Mammary epithelial cell (primary cell): ENCODE data around the gene NFYA.

ENCODE experiments used
- EZH2 ChIP-seq: IDR thresholded peaks from 2 replicates; pipeline ENCODE4 v1.6.1; 2012; ENCODE audit warnings: low read length, inconsistent platforms, borderline replicate concordance
- TF ChIP-seq, protein P1 (sequence below), 2 donors: IDR thresholded peaks in 1 of 2; conservative IDR thresholded peaks in 1 of 2; 2 replicates each; pipeline ENCODE4 v1.5.1; 2011 to 2012; ENCODE audit warnings: inconsistent platforms in 2 of 2, low read length in 2 of 2, mild to moderate bottlenecking in 2 of 2, control low read depth in 1 of 2, low read depth in 1 of 2; ENCODE audit not compliant: insufficient read depth in 1 of 2; ENCODE audit errors: extremely low read depth in 1 of 2

GRCh38 chr6:41054511-41054910 is 18.3 kb upstream of the NFYA start:
- TF ChIP-seq, protein P1, sequence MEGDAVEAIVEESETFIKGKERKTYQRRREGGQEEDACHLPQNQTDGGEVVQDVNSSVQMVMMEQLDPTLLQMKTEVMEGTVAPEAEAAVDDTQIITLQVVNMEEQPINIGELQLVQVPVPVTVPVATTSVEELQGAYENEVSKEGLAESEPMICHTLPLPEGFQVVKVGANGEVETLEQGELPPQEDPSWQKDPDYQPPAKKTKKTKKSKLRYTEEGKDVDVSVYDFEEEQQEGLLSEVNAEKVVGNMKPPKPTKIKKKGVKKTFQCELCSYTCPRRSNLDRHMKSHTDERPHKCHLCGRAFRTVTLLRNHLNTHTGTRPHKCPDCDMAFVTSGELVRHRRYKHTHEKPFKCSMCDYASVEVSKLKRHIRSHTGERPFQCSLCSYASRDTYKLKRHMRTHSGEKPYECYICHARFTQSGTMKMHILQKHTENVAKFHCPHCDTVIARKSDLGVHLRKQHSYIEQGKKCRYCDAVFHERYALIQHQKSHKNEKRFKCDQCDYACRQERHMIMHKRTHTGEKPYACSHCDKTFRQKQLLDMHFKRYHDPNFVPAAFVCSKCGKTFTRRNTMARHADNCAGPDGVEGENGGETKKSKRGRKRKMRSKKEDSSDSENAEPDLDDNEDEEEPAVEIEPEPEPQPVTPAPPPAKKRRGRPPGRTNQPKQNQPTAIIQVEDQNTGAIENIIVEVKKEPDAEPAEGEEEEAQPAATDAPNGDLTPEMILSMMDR (conservative IDR thresholded peaks at IDR 0.05 in 1 of 2, IDR thresholded peaks at IDR 0.05 in 1 of 2; ENCODE audit: extremely low read depth in 1 of 2, insufficient read depth in 1 of 2, low read depth in 1 of 2, low read length in 2 of 2), result no peak
- no peak for TF ChIP-seq EZH2
